Activated CD8-positive, alpha-beta memory T cell treated with anti-CD3 and anti-CD28 coated beads, Interleukin-2, amount 50 U/mL, for 4 hours (primary cell): ENCODE results near the gene C11orf65.

ENCODE experiments used
- DNase-seq: peaks from one replicate; pipeline ENCODE4 v3.0.0-alpha.2; 2020

The C11orf65 gene, protein sequence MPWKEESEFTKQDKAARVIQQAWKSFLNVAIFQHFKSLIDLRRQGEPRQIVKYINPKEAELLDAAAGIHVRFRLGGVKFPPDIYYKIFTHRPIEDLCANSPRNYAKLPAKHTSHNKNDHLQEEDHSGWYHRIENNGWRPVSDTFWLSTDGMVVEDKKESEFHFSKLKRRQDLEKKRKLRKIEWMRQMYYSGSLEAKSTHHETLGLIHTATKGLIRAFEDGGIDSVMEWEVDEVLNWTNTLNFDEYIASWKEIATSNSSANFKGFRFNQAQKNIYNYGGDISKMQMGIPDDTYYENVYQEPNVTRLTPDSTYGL

GRCh38 chr11:108467091-108467823, at the start of gene C11orf65:
Gene C11orf65, minus strand, starts transcription at chr11:108467529. Its CDS starts 5,970 bp downstream, at chr11:108461559.
- peak; percentile 94 for DNase-seq

DNA sequence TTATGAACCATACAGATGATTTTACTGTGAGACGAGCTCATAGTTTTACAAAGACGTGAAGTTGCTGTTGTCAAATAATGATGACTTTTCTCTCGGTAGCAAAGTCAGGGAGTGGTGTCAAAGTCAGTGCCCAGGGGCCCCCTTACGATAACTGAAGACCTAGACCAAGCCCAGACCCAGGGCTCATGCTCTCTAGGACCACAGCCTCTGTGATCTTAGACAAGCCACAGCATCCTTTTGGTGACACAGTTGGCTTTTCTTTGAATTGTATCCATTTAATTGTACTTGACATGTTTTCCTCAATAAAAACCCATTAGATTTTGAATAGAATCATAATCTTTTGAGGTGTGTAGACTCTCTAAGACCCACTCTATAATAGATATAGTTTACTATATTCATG, 48.8 kb upstream of the C11orf65 start:
- DNase-seq: no peak

GRCh38 chr11:108512708-108513107, 45.4 kb upstream of the C11orf65 start:
- DNase-seq: no peak

GRCh38 chr11:108511851-108512474, 44.6 kb upstream of the C11orf65 start:
- DNase-seq: no peak

- no peak for DNase-seq
Measured at GRCh38 chr11:108508653-108509593, 41.6 kb upstream of the C11orf65 start.

DNA sequence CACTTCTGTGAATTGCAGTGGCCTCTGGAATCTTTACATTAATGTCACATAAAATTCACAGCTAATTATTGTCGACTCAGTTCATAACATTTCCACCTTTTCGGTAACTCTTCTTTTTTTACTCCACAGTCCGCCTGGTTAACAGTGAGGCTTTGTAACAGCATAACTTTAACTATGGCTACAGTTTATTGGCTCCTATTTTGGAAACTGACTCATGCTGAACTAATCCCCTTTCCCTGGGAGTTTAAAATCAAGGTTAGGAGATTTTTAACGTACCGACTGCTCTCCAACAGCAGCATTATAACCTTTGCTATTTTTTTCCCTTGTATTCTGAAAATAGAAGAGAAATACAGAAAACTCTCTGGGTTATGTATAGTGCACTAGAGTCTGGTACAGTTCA, 34.1 kb upstream of the C11orf65 start:
- DNase-seq: no peak

- no peak for DNase-seq
Measured at GRCh38 chr11:108500721-108501120, 33.4 kb upstream of the C11orf65 start.

DNA sequence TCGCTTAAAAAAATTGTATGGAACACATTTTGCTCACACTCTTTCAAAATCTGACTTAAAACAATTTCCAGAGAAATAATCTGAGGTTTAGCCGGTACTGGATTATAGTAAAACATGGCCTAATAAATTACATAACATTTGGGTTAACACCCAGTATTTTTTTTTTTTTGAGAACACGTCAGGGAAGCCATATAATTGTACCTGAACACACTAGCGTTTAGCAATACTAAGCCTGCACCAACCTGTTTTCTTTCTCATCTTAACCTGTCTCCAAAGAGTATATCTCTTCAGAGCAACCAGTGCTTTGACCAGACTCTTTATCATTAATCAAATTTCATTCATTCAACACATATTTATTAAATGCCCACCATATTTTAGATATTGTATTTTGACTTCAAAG, 32.8 kb upstream of the C11orf65 start:
- no peak for DNase-seq

DNA sequence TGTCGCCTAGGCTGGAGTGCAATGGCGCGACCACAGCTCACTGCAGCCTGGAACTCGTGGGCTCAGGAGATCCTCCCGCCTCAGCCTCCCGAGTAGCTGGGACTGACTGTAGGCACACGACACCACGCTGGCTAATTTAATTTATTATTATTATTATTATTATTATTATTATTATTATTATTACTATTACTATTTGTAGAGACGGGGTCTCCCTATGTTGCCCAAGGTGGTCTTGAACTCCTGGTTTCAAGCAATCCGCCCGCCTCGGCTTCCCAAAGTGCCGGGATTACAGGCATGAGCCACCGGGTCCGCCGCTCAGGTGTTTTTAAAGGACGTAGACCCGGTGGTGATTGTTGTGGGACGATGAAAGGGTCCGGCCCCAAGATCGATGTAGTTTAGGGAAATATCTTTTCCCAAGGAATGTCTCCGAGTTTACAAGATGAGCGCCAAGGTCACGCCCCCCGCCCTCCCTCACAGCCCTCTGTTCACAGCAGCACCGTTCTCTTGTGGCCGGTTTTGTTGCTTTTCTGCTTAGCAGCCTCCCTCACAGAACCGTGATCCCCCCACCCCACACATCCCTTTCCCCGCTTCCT, 31.6 kb upstream of the C11orf65 start:
- peak; percentile 14 for DNase-seq

- peak; percentile 32 for DNase-seq
Measured at GRCh38 chr11:108498046-108498815, 30.9 kb upstream of the C11orf65 start, which contains the start of gene POGLUT3. Gene POGLUT3, minus strand, starts transcription at chr11:108498384. Its CDS starts 18 bp downstream, at chr11:108498366.

GRCh38 chr11:108497317-108498045, 30.2 kb upstream of the C11orf65 start:
- DNase-seq: peak; percentile 53

DNA sequence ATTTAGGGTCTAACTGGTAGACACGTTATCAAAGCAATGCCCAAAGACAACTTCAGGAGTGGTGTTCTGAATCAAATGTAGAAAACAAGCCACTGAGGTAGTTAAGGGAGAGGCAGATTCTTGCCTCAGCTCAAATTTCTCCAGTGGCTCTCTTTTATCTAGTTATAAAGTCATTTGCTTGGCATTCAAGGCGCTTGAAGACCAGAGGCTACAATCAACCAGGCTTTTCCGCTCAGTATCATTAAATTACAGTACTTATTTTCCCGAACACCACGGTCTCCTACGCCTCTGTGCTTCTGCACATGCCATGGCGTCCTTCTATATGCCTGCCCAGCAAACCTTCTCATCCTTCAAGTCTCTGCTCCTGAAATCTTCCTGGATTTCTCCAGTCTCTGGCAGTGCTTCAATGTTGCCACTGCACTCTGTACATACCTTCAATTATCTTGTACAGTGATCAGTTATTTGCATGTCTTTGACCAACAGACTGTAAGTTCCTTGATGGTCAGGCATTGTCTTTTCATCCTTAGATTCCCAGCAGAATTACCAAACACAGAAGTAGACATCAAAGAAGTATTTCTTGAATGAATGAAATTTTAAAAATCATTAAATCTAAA, 29.4 kb upstream of the C11orf65 start:
- no peak for DNase-seq

DNA sequence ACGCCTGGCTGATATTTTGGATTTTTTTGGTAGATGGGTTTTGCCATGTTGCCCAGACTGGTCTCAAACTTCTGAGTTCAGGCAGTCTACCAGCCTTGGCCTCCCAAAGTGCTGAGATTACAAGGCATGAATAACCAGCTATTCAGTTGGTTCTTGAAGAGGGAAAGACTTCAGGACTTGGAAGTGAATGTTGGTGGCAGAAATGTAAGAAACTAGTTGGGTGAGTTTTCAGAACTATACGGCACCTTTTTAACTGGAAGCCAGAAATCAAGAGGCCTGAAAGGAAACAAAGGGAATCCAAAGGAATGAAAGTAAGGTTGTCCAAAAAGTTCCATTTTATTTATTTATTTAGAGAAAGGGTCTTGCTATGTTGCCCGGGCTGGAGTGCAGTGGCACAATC, 28.0 kb upstream of the C11orf65 start:
- no peak for DNase-seq

DNA sequence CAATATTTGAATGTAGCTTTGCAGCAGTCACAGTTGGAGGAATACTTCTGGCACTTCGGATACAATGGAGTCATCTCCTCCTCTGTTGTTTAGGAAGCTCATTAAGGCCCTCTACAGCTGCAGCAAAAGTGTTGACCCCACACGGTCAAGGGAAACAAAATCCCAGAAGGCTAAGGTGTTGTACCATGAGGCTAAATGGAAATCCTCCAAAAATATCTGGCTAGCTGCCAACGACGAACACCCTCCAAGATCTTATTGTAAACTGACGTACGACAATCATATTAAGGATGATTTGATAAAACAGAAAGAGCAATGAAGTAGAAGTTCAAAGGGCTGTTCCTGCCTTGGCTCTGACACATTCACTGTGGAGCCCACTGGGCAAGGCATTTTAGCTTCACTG, 26.9 kb upstream of the C11orf65 start:
- no peak for DNase-seq

GRCh38 chr11:108491936-108492335, 24.6 kb upstream of the C11orf65 start:
- no peak for DNase-seq

DNA sequence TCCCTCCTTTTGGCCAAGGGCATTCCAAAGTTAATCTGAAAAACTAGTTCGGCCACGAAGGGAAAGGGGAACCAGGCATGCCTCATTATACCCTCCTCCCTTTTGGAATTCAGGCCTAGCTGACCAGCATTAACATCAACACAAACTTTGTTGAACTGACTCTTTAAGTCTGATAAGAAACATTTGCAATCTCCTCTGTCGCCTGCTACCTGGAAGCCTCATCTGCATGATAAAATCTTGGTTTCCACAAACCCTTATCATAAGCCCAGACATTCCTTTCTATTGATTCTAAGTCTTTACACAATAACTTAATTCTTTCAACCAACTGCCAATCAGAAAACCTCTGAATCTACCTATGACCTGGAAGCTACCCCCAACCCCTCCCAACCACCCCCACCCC, 19.5 kb upstream of the C11orf65 start:
- DNase-seq: no peak

DNA sequence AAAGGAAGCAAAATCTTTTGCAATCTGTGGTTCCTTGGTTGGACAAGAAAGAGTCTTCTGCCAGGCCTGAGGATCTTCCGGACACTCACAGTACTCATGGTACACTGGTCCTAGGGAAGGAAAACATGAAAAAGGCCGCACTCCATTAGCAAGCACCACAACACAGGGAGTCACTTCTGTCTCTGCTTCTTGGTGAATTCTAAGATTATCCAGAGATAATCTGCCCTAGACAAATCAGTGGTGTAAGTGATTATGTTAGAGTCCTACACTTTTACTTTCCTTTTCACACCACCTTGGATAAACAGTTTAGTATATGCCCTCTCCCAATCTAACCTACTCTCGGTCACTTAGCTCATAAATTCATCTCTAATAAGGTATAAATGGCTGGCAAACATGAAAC, 19.0 kb upstream of the C11orf65 start:
- no peak for DNase-seq

DNA sequence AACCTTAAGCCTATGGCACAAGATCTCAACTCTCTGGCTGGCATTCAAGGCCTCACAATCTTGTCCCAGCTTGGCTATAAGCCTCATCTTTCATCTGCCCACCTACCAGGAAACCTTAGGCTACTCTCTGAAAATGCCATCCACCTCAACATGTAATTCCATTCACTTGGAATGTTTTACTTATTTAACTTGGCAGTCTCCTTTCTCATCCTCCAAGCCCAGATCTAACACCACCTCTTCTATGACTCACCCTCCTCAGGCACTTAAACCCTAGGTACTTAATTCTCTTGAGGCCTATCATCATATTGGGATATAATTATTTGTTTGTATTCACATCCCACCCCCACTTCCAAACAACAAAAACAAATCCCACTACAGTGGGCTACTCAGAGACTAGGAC, 15.8 kb upstream of the C11orf65 start:
- no peak for DNase-seq

DNA sequence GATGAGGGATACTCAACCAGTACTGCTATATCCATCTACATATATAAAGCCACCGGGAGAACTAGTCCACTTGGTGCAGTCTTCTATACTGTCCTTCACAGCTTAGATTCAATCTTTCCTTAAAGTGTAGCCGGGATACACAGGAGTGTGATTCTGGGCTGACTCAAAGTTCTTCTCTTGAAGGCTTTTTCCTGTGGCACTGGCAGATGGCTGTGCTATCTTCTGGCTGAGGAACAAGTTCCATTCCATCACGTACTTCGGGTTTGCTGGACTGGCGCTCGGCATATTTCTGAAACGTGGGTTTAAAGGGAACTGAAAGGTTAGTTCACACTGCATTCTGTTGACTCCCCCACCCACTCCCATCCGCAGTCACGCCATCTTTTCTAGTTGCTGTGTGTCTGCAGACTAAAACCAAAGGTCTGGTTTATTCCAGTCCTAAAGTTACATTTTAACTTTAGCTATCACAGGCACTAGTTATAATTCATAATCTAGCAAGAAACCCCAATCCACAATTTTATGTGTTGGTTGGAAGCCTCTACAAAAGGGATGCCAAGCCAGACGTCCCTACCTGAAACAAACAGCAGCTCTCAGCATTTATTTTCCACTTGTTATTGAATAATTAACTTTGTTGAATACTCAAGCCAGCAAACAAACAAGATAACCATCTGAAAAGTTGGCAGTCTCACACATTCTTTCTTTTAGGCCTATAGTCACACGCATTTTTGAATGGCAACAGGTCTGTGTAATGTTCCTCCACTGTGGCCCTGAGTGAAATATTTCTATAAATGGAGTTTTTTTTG, 7.5 kb upstream of the C11orf65 start:
- DNase-seq: no peak
